Spleen (tissue), 11 donors: ENCODE data around the gene IGFBP3. TPM values are rescaled to one million over a fixed set of nuclear protein-coding genes. Genes with fewer than 3 reads are reported as not detected.
A peak's percentile ranks its signal among the peaks of the same experiment; 100 is the strongest.

ENCODE experiments used
- DNase-seq: peaks from one replicate; pipeline ENCODE4 v3.0.0-alpha.2; 2020
- H3K27ac ChIP-seq, 8 donors: fragments of 200-600 bp; sonication (generic) in 7 of 8; 1 replicate in 4 of 8; 2 replicates in 4 of 8; pipeline versions ENCODE4 v1.5.0 to v1.8.0; 2016 to 2021; ENCODE audit warnings: inconsistent platforms in 4 of 8, mild to moderate bottlenecking in 4 of 8, moderate library complexity in 1 of 8
- H3K27me3 ChIP-seq, 7 donors: fragments of 200-600 bp; sonication (generic) in 6 of 7; replicated peaks in 1 of 7; 1 replicate in 4 of 7; 2 replicates in 3 of 7; pipeline versions ENCODE4 v1.5.0 to v1.8.0; 2016 to 2021; ENCODE audit warnings: inconsistent platforms in 3 of 7, mild to moderate bottlenecking in 1 of 7
- H3K36me3 ChIP-seq, 6 donors: fragments of 200-600 bp; sonication (generic) in 5 of 6; 1 replicate in 4 of 6; 2 replicates in 2 of 6; pipeline versions ENCODE4 v1.5.0 to v1.8.0; 2016 to 2021; ENCODE audit warnings: inconsistent platforms in 2 of 6
- H3K4me1 ChIP-seq, 6 donors: fragments of 200-600 bp; sonication (generic) in 5 of 6; 1 replicate in 3 of 6; 2 replicates in 3 of 6; pipeline versions ENCODE4 v1.5.0 to v1.8.0; 2016 to 2021; ENCODE audit warnings: inconsistent platforms in 3 of 6
- H3K4me3 ChIP-seq, 8 donors: fragments of 200-600 bp; sonication (generic) in 7 of 8; 1 replicate in 4 of 8; 2 replicates in 4 of 8; pipeline versions ENCODE4 v1.5.0 to v1.8.0; 2016 to 2021; ENCODE audit warnings: inconsistent platforms in 4 of 8, mild to moderate bottlenecking in 4 of 8, moderate library complexity in 2 of 8
- H3K9me3 ChIP-seq, 8 donors: fragments of 200-600 bp; sonication (generic) in 7 of 8; 1 replicate in 4 of 8; 2 replicates in 4 of 8; pipeline versions ENCODE4 v1.5.0 to v1.8.0; 2016 to 2021; ENCODE audit warnings: inconsistent platforms in 4 of 8
- POLR2A ChIP-seq, 3 donors: fragments of 450-650 bp; IDR thresholded peaks; one replicate each; pipeline ENCODE4 v1.5.1; 2017; ENCODE audit warnings: antibody characterized with exemption in 3 of 3, mild to moderate bottlenecking in 1 of 3
- POLR2AphosphoS5 ChIP-seq, 3 donors: sonication (generic); formaldehyde crosslinking; IDR thresholded peaks; one replicate each; pipeline ENCODE4 v1.5.1; 2017; ENCODE audit warnings: antibody characterized with exemption in 3 of 3
- whole genome bisulfite sequencing, 5 donors: extraction: QIAGEN DNeasy Blood & Tissue Kit in 3 of 5; methylation state at CpG; one replicate each; pipeline versions ENCODE4 v1.1.5 to v1.1.7; 2013 to 2018; 5-methylcytosine and 5-hydroxymethylcytosine counted together
- intact Hi-C: fragments of 100-400 bp; cut with DNase I; formaldehyde crosslinking; loops from one replicate; pipeline ENCODE4 v1.15.0; 2023; ENCODE audit warnings: low total_unique reads
- polyA plus RNA-seq, 3 donors: library from polyadenylated mRNA; stranded (reverse); fragments of 200-250 nt; gene quantifications; one replicate each; pipeline ENCODE4 v1.2.1, GENCODE V29; 2013
- total RNA-seq, 7 donors: library from RNA; depleted of rRNA in 3 of 7; stranded (reverse); fragments of >200 nt in 3 of 7; fragmentation: NEBNext Ultra II Directional in 4 of 7; extraction: Animal tissue kit (Norgen Biotek cat#: 25700) in 4 of 7; gene quantifications; one replicate each; pipeline versions ENCODE4 v1.1.0 to v1.2.1, GENCODE V29; 2016 to 2021
- TF ChIP-seq, protein P1 (sequence below), 11 experiments: fragments of 200-600 bp in 7 of 11; fragments of 450-650 bp in 4 of 11; sonication (generic) in 4 of 11; IDR thresholded peaks in 8 of 11; conservative IDR thresholded peaks in 3 of 11; 1 replicate in 7 of 11; 2 replicates in 4 of 11; pipeline versions ENCODE4 v1.4.0 to v1.8.0; 2016 to 2021; ENCODE audit warnings: antibody characterized with exemption in 11 of 11, inconsistent platforms in 4 of 11, mild to moderate bottlenecking in 1 of 11
- donor health status: healthy with polysubstance abuse.
- donor health status: DM: no; HTN: no; CAD: no; lungs with moderate emphysema.
- donor health status: DM: no; HTN: no; CAD: no.
- donor health status: Bipolar disorder and iron deficiency.
- donor health status: healthy.
- donor health status: DM: no; HTN: no; CAD: no.
- donor health status: DM: yes; HTN: yes; CAD: no.

IGFBP3 gene
- total and polyA plus RNA-seq, 10 donors, result 27.2 to 165 (median 79.8) TPM

DNA sequence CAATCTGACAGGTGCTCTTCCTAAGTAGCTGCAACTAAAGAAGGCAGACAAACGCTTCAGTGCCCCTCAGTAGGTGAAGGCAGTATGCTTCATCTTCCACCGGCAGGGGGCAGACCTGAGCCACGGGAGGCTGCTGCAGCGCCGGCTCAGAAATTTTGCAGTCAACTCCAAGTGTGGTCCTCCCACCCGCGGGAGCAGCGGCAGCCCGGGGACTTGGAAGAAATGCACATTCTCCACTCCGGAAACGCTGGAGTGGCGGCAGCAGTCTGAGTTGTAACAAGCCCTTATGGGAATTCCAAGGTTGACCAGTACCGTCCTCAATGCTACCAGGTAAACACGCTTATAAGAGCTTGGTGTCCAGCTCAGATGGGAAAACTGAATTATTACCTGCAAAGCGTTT, 3.4 kb downstream of the IGFBP3 start:
- H3K9me3 ChIP-seq, result no peaks in the 10 kb centered on the region
- intact Hi-C loops, result no loop called here
- peak overlapping the region in 1 of 8 donors; percentile 45 for H3K27ac ChIP-seq
- peak overlapping the region in 5 of 8 donors; percentile 7 to 38 (median 15) for H3K4me3 ChIP-seq
- peaks cover under 1 to 51% (median 32%) of the 10 kb centered on the region in 6 donors for H3K4me1 ChIP-seq
- peaks cover 0 to 5% (median 2%) of the 10 kb centered on the region in 6 donors for H3K36me3 ChIP-seq
- 5 to 11% (median 7%) methylated on average over 15 of the region's 15 CpGs for WGBS, 5 donors
- peaks cover 0 to 72% (median 39%) of the 10 kb centered on the region in 7 donors for H3K27me3 ChIP-seq
- DNase-seq, result peak; percentile 91
- TF ChIP-seq POLR2AphosphoS5 (IDR thresholded peaks at IDR 0.05), result peak in 1 of 3 donors; percentile 52
- TF ChIP-seq POLR2A (IDR thresholded peaks at IDR 0.05), result no peak
- TF ChIP-seq, protein P1, sequence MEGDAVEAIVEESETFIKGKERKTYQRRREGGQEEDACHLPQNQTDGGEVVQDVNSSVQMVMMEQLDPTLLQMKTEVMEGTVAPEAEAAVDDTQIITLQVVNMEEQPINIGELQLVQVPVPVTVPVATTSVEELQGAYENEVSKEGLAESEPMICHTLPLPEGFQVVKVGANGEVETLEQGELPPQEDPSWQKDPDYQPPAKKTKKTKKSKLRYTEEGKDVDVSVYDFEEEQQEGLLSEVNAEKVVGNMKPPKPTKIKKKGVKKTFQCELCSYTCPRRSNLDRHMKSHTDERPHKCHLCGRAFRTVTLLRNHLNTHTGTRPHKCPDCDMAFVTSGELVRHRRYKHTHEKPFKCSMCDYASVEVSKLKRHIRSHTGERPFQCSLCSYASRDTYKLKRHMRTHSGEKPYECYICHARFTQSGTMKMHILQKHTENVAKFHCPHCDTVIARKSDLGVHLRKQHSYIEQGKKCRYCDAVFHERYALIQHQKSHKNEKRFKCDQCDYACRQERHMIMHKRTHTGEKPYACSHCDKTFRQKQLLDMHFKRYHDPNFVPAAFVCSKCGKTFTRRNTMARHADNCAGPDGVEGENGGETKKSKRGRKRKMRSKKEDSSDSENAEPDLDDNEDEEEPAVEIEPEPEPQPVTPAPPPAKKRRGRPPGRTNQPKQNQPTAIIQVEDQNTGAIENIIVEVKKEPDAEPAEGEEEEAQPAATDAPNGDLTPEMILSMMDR (IDR thresholded peaks at IDR 0.05 in 8 of 11, conservative IDR thresholded peaks at IDR 0.05 in 3 of 11), result peak; percentile 41 to 93 (median 83)

- Histone ChIP-seq H3K9me3 (no peaks in the 10 kb centered on the region), H3K27ac (no peak overlapping the region), H3K27me3 (peaks cover 0 to 66% (median 39%) of the 10 kb centered on the region in 7 donors), H3K4me3 (peak overlapping the region in 1 of 8 donors; percentile 31), H3K4me1 (peaks cover 0 to 45% (median 26%) of the 10 kb centered on the region in 6 donors), H3K36me3 (peaks cover 0 to 5% (median 2%) of the 10 kb centered on the region in 6 donors)
- TF ChIP-seq, protein P1 (IDR thresholded peaks at IDR 0.05 in 8 of 11, conservative IDR thresholded peaks at IDR 0.05 in 3 of 11), result no peak
- TF ChIP-seq POLR2A (IDR thresholded peaks at IDR 0.05), result no peak
- no peak for TF ChIP-seq POLR2AphosphoS5 (IDR thresholded peaks at IDR 0.05)
- DNase-seq, result no peak
- 68 to 82% (median 73%) methylated on average over 14 of the region's 14 CpGs for WGBS, 5 donors
- intact Hi-C loops, result no loop called here
These were observed 4.0 kb downstream of the IGFBP3 start for GRCh38 chr7:45917064-45917463.

GRCh38 chr7:45915606-45916005, 5.5 kb downstream of the IGFBP3 start:
- intact Hi-C loops, result no loop called here
- Histone ChIP-seq H3K4me1 (peaks cover 0 to 31% (median 11%) of the 10 kb centered on the region in 6 donors), H3K9me3 (no peaks in the 10 kb centered on the region), H3K4me3 (no peak overlapping the region), H3K36me3 (peaks cover 0 to 5% (median 2%) of the 10 kb centered on the region in 6 donors), H3K27ac (no peak overlapping the region), H3K27me3 (peaks cover 0 to 51% (median 30%) of the 10 kb centered on the region in 7 donors)
- WGBS, 5 donors, result 76 to 86% (median 83%) methylated on average over 3 of the region's 3 CpGs
- no peak for TF ChIP-seq POLR2AphosphoS5 (IDR thresholded peaks at IDR 0.05)
- DNase-seq, result no peak

- no peaks in the 10 kb centered on the region for H3K9me3 ChIP-seq
- H3K36me3 ChIP-seq, result peaks cover 0 to 5% (median 2%) of the 10 kb centered on the region in 6 donors
- no peak for DNase-seq
- WGBS, 5 donors, result 84 to 92% (median 89%) methylated on average over 12 of the region's 12 CpGs
- TF ChIP-seq, protein P1 (IDR thresholded peaks at IDR 0.05 in 8 of 11, conservative IDR thresholded peaks at IDR 0.05 in 3 of 11), result no peak
- TF ChIP-seq POLR2A (IDR thresholded peaks at IDR 0.05) (no peak), POLR2AphosphoS5 (IDR thresholded peaks at IDR 0.05) (no peak)
- intact Hi-C loops, result no loop called here
- peaks cover 0 to 24% (median 6%) of the 10 kb centered on the region in 6 donors for H3K4me1 ChIP-seq
- H3K4me3 ChIP-seq, result no peak overlapping the region
- peaks cover 0 to 44% (median 24%) of the 10 kb centered on the region in 7 donors for H3K27me3 ChIP-seq
- no peak overlapping the region for H3K27ac ChIP-seq
These were observed 6.2 kb downstream of the IGFBP3 start for GRCh38 chr7:45914911-45915310.
